SK-N-SH (cell line): ENCODE measurements around the gene RIPOR2. TPM values are rescaled to one million over a fixed set of nuclear protein-coding genes. Genes with fewer than 3 reads are reported as not detected.

ENCODE experiments used
- CTCF ChIA-PET: fragments of 300-600, 350-600 bp; formaldehyde crosslinking; extraction: SDS; loops from one replicate; lab custom pipeline; 2021; lab: Yijun Ruan, JAX
- POLR2A ChIA-PET: fragments of 350-600 bp; sonication (Branson Sonifier 250); formaldehyde crosslinking; extraction: SDS; loops from one replicate; lab custom pipeline; 2020; ENCODE audit warnings: antibody characterized with exemption, inconsistent platforms; lab: Yijun Ruan, JAX
- DNase-seq: peaks from one replicate; pipeline ENCODE4 v3.0.0; 2012
- H2AFZ ChIP-seq: fragments of 200-600 bp; sonication (generic); 2 replicates; pipeline ENCODE4 v1.8.1; 2016; ENCODE audit warnings: antibody characterized with exemption, mild to moderate bottlenecking, low read depth
- H3F3A ChIP-seq: fragments of 200-600 bp; sonication (generic); replicated peaks from 2 replicates; pipeline ENCODE3; 2016; ENCODE audit warnings: antibody characterized with exemption, mild to moderate bottlenecking; ENCODE audit not compliant: insufficient read depth
- H3K27ac ChIP-seq, 2 experiments: fragments of 200-500 bp in 1 of 2; fragments of 200-600 bp in 1 of 2; sonication (Bioruptor generic) in 1 of 2; sonication (generic), shearing (Covaris generic) in 1 of 2; 2 replicates each; pipeline versions ENCODE4 v1.5.1 to v1.6.1; 2014 to 2016; ENCODE audit warnings: low read depth in 2 of 2, inconsistent platforms in 1 of 2, low read length in 1 of 2, mild to moderate bottlenecking in 1 of 2, mixed read lengths in 1 of 2
- H3K27me3 ChIP-seq: fragments of 200-600 bp; sonication (generic), shearing (Covaris generic); 2 replicates; pipeline ENCODE4 v1.6.1; 2016; ENCODE audit warnings: mixed run types; ENCODE audit not compliant: insufficient read depth
- H3K36me3 ChIP-seq, 2 experiments: fragments of 200-500 bp in 1 of 2; fragments of 200-600 bp in 1 of 2; sonication (Bioruptor generic) in 1 of 2; sonication (generic) in 1 of 2; replicated peaks in 1 of 2; 2 replicates each; pipeline versions ENCODE3 to v1.5.1; 2014 to 2016; ENCODE audit warnings: low read length in 1 of 2, mild to moderate bottlenecking in 1 of 2; ENCODE audit not compliant: insufficient read depth in 2 of 2, control insufficient read depth in 1 of 2
- H3K4me1 ChIP-seq, 2 experiments: fragments of 200-500 bp in 1 of 2; fragments of 200-600 bp in 1 of 2; sonication (Bioruptor generic) in 1 of 2; sonication (generic), shearing (Covaris generic) in 1 of 2; 2 replicates each; pipeline versions ENCODE4 v1.5.1 to v1.6.1; 2014 to 2016; ENCODE audit warnings: low read depth in 1 of 2, low read length in 1 of 2, mixed run types in 1 of 2; ENCODE audit not compliant: insufficient read depth in 2 of 2, control insufficient read depth in 1 of 2
- H3K4me2 ChIP-seq: fragments of 200-600 bp; sonication (generic), shearing (Covaris generic); 2 replicates; pipeline ENCODE4 v1.6.1; 2017; ENCODE audit warnings: mixed run types
- H3K4me3 ChIP-seq, 2 experiments: fragments of 200-500 bp in 1 of 2; fragments of 200-600 bp in 1 of 2; sonication (Bioruptor generic) in 1 of 2; sonication (generic), shearing (Covaris generic) in 1 of 2; 2 replicates each; pipeline versions ENCODE4 v1.5.1 to v1.8.1; 2014 to 2016; ENCODE audit warnings: low read depth in 2 of 2, inconsistent platforms in 1 of 2, low read length in 1 of 2, mild to moderate bottlenecking in 1 of 2, mixed read lengths in 1 of 2, moderate library complexity in 1 of 2
- H3K79me2 ChIP-seq: fragments of 200-600 bp; sonication (generic); 2 replicates; pipeline ENCODE4 v1.8.1; 2017; ENCODE audit warnings: mild to moderate bottlenecking; ENCODE audit not compliant: insufficient read depth
- H3K9ac ChIP-seq: fragments of 200-600 bp; sonication (generic); 2 replicates; pipeline ENCODE4 v1.6.1; 2017; ENCODE audit warnings: mixed run types
- H3K9me2 ChIP-seq: fragments of 200-600 bp; sonication (generic); 2 replicates; pipeline ENCODE4 v1.6.1; 2017; ENCODE audit warnings: mixed run types
- H3K9me3 ChIP-seq: fragments of 200-600 bp; sonication (generic); 2 replicates; pipeline ENCODE4 v1.6.1; 2017; ENCODE audit warnings: mixed run types, mild to moderate bottlenecking, moderate library complexity
- H4K20me1 ChIP-seq: fragments of 200-600 bp; sonication (generic); 2 replicates; pipeline ENCODE4 v1.6.1; 2017; ENCODE audit warnings: mild to moderate bottlenecking, mixed run types; ENCODE audit not compliant: insufficient read depth
- EP300 ChIP-seq, 2 experiments: IDR thresholded peaks; 2 replicates each; pipeline versions ENCODE4 v1.4.0 to v1.6.1; 2012; ENCODE audit warnings: borderline replicate concordance in 1 of 2, low read depth in 1 of 2, low read length in 1 of 2
- FOSL2 ChIP-seq: IDR thresholded peaks from 2 replicates; pipeline ENCODE4 v1.4.0; 2012; ENCODE audit warnings: low read depth, mild to moderate bottlenecking, moderate library complexity, borderline replicate concordance
- FOXJ3 ChIP-seq: sonication (generic); formaldehyde crosslinking; IDR thresholded peaks from 2 replicates; pipeline ENCODE4 v1.5.1; 2020; ENCODE audit warnings: mild to moderate bottlenecking, missing genetic modification reagents
- GABPA ChIP-seq: IDR thresholded peaks from 2 replicates; pipeline ENCODE4 v1.4.0; 2012; ENCODE audit warnings: low read depth, mild to moderate bottlenecking
- GATA2 ChIP-seq: sonication (generic); formaldehyde crosslinking; IDR thresholded peaks from 2 replicates; pipeline ENCODE4 v1.5.0; 2020; ENCODE audit warnings: mild to moderate bottlenecking, missing genetic modification reagents
- JUND ChIP-seq: IDR thresholded peaks from 2 replicates; pipeline ENCODE4 v1.4.0; 2012
- MEF2A ChIP-seq: IDR thresholded peaks from 2 replicates; pipeline ENCODE4 v1.4.0; 2012; ENCODE audit warnings: low read depth, borderline replicate concordance
- NRF1 ChIP-seq: IDR thresholded peaks from 2 replicates; pipeline ENCODE4 v1.6.1; 2012; ENCODE audit warnings: low read depth, mild to moderate bottlenecking, low read length
- RCOR1 ChIP-seq: fragments of 150-350 bp; IDR thresholded peaks from 2 replicates; pipeline ENCODE4 v1.6.1; 2017; ENCODE audit warnings: antibody characterized with exemption, low read length
- RFX5 ChIP-seq: IDR thresholded peaks from 2 replicates; pipeline ENCODE4 v1.6.1; 2012; ENCODE audit warnings: mild to moderate bottlenecking, improper control_type of control experiment, low read length
- SIN3A ChIP-seq: IDR thresholded peaks from 2 replicates; pipeline ENCODE4 v1.6.1; 2012; ENCODE audit warnings: low read depth, mild to moderate bottlenecking, low read length, moderate library complexity, borderline replicate concordance
- SMC3 ChIP-seq: IDR thresholded peaks from 2 replicates; pipeline ENCODE4 v1.6.1; 2012; ENCODE audit warnings: low read depth, low read length, improper control_type of control experiment
- TCF12 ChIP-seq: IDR thresholded peaks from 2 replicates; pipeline ENCODE4 v1.4.0; 2012
- WGBS: methylation state at CpG from one replicate; pipeline ENCODE4 v1.1.6; 2017; ENCODE audit warnings: low lambda C conversion rate; 5-methylcytosine and 5-hydroxymethylcytosine counted together
- polyA plus RNA-seq, 3 experiments: library from polyadenylated mRNA; depleted of rRNA; stranded (reverse); fragments of >200 nt; gene quantifications; 2 replicates each; pipeline ENCODE4 v1.2.3, GENCODE V29; 2012
- TF ChIP-seq, protein P1 (sequence below): IDR thresholded peaks from 2 replicates; pipeline ENCODE4 v1.4.0; 2012; ENCODE audit warnings: low read depth

The RIPOR2 gene
- polyA plus RNA-seq, 1 of the 3 experiments (the other 2 are of a cell fraction), result 0.05 TPM

DNA sequence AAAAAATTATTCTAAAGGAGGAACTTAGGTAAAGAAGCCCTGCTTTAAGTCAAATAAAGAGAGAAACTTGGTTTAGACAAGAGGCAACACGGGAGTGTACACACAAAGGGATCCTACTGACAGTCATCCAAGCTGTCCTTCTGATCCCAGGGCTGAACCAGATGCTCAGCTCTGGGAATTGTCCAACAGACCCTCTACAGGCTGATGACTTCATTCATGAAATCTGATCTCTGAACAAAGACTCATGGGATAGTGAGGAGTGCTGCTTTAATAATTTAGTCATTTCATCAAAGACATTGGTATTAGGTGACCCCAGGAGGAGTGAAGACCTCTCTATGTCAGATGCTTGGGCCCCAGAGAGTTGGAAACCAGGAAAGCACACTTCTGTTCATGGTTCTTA, 71.4 kb downstream of the RIPOR2 start:
- WGBS, result 30% methylated on average over 1 of the region's 1 CpG
- no peaks in the 10 kb centered on the region for H3K9me3 ChIP-seq
- POLR2A ChIA-PET, result no interaction called here
- H3F3A ChIP-seq, result no peaks in the 10 kb centered on the region
- CTCF ChIA-PET, result interaction anchor here (1.4 to 3.8 kb wide), 3 partner anchors 7 to 206 kb away, joined by 3 to 22 read pairs (median 7); no protein-coding TSS in a partner anchor
- no peaks in the 10 kb centered on the region for H3K79me2 ChIP-seq
- no peak for DNase-seq
- H3K4me1 ChIP-seq, result no peaks in the 10 kb centered on the region; a peak in 1 of 4 replicates
- H4K20me1 ChIP-seq, result no peaks in the 10 kb centered on the region
- H2AFZ ChIP-seq, result peak overlapping the region; percentile 21; the same call in 1 of the 2 replicates
- H3K27ac ChIP-seq, result no peak overlapping the region
- H3K4me3 ChIP-seq, result no peak overlapping the region
- no peak overlapping the region for H3K4me2 ChIP-seq
- H3K36me3 ChIP-seq, result no peaks in the 10 kb centered on the region
- TF ChIP-seq FOSL2 (peak; percentile 19; the same call in 1 of the 2 replicates), NRF1 (no peak), RCOR1 (no peak), TCF12 (peak; percentile 60; the same call in 1 of the 2 replicates)
- TF ChIP-seq, all 33 proteins: peak for 2
- no peaks in the 10 kb centered on the region for H3K27me3 ChIP-seq
- H3K9ac ChIP-seq, result no peak overlapping the region
- H3K9me2 ChIP-seq, result no peaks in the 10 kb centered on the region

DNA sequence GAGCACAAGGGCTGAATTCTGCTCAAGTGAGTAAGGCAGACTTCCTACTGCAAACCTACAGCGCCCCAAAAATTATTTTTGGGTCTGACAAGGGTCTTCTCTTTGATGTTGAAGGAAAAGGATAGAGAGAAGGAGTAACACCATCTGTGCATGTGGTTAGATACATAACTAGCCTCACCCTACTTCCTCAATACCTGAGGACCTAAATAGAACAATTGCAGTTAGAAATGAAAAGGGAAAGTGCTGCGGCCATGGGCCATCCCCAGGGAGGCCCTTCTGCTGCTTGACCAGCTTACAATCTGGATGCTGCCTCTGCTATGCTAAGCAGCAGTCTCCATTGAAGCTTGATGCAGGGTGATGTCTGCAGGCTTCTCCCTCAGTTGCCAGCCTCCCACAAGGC, 73.8 kb downstream of the RIPOR2 start:
- Histone ChIP-seq H3K4me2 (no peak overlapping the region), H3K27me3 (no peaks in the 10 kb centered on the region), H3K4me1 (no peaks in the 10 kb centered on the region; a peak in 1 of 4 replicates), H3K27ac (no peak overlapping the region), H3K4me3 (no peak overlapping the region), H3K9me2 (no peaks in the 10 kb centered on the region), H4K20me1 (no peaks in the 10 kb centered on the region), H3K9ac (no peak overlapping the region), H3F3A (no peaks in the 10 kb centered on the region), H3K36me3 (no peaks in the 10 kb centered on the region), H3K9me3 (no peaks in the 10 kb centered on the region), H2AFZ (no peak overlapping the region), H3K79me2 (no peaks in the 10 kb centered on the region)
- no peak for DNase-seq
- ChIA-PET POLR2A (no interaction called here), CTCF (interaction anchor here (0.6 to 1.1 kb wide), 2 partner anchors 29 to 156 kb away, joined by 3 read pairs; no protein-coding TSS in a partner anchor)
- TF ChIP-seq SMC3 (no peak), FOXJ3 (CRISPR knock-in tag) (no peak), JUND (no peak), SIN3A (no peak), RCOR1 (no peak), EP300 (IDR thresholded peaks at IDR 0.05; ENCODE audit: borderline replicate concordance in 1 of 2, low read depth in 1 of 2, low read length in 1 of 2) (no peak), GATA2 (CRISPR knock-in tag) (no peak), MEF2A (no peak), GABPA (no peak), FOSL2 (no peak), RFX5 (no peak)
- TF ChIP-seq, protein P1, sequence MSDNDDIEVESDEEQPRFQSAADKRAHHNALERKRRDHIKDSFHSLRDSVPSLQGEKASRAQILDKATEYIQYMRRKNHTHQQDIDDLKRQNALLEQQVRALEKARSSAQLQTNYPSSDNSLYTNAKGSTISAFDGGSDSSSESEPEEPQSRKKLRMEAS, result no peak
- WGBS, result 50% methylated on average over 2 of the region's 2 CpGs
